Ammon's horn (tissue), 1 donor: ENCODE data around the gene BANF1.

ENCODE experiments used
- DNase-seq: peaks from one replicate; pipeline ENCODE4 v3.0.0-alpha.2; 2016; ENCODE audit warnings: low spot score

Gene BANF1

GRCh38 chr11:66039765-66040164, 37.5 kb downstream of the BANF1 start:
- DNase-seq, result no peak

DNA sequence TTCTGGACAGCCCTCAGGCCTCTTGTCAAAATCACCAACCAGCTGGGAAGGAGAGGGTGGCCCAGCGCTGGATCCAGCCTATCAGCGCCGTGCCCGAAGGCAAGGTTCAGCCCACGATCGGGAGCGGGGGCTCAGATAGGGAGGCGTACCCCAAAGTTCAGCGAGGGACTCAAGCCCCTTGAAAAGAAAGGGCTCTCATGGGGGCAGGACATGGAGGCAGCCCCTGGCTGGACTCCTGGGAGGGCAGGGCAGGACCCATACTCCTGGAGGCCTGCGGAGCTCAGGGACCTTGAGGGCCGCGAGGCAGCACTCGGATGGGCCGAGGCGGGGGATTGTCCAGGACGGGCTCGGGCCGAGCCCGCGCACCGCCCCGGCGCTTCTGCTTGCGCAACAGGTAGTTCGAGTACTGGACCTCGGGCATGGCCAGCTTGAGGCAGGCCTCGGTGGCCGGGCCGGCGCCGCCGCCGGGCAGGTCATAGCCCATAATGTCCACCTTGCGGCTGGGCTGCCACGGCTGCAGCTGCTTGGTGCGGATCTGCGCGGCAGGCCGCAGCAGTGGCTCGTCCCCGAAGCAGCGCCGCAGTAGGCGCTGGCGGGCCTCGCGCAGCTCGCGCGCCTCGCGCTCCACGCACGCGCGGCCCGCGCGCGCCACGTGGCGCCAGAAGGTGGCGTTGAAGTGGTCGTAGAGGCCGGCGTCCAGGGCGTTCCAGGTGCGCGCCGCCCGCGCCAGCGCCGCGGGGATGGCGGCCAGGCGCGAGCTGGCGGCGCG, 40.1 kb downstream of the BANF1 start:
- no peak for DNase-seq

- no peak for DNase-seq
These were observed 40.9 kb downstream of the BANF1 start for GRCh38 chr11:66042996-66043906.

DNA sequence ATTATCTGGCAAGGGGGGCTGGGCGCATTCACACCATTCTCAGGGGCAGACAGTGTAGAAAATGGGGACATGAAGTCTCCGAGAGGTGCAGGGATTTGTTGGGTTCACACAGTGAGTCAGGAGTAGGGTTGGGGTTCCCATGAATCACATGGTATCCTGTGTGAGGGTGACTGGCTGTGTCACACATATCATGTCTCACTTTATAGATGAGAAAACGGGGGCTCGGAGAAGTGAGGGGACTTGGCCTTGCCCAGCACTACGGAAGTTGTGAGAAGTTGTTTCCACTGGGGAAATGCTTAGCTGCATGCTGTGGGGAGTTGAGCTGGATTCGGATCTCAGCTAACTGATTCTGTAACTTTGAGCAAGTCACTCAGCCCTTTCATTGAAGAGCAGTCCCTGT, 42.5 kb downstream of the BANF1 start:
- no peak for DNase-seq

DNA sequence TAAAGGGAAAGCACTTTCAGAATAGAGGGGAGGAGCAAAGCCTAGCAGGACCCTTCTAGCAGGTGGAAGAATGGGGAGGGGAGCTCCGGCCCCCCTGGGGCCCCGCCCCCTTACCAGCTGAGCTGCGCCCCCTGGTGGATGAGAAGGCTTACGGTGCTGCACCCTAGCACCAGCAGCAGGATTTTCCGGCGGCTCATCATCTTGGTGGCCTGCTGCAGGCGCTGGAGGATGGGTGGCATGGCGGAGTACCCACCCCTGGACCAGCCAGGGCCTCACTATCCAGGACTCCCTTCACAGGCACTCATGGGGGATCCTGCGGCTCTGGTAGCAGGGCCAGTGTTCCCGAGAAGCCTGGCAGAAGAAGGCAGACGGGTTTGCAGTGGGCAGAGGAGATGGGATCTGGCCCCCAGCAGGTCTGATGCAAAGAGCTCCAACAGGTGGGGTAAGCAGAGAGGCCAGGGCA, 42.9 kb downstream of the BANF1 start:
- DNase-seq, result peak; percentile 89

DNA sequence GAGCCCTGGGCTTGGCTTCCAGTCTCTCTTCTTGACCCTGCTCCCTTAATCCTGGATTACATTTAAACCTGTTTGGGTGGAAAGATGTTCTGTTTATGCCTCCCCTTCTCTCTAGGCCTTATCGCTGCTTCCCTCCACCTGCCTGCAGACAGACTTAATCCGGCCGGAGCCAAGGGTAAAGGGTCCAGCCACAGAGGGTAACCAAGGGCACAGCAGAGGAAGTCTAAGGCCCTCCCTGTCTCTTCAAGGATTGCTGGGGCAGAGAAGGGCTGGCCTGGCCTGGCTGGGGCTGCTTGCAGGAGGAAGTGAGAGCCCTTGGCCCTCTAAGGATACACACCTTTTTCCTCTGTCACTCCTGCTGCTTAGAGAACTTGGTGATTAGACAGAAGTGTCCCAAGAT, 44.6 kb downstream of the BANF1 start:
- DNase-seq, result no peak

GRCh38 chr11:66047541-66048365, 45.5 kb downstream of the BANF1 start:
- no peak for DNase-seq

GRCh38 chr11:66048547-66049323, 46.4 kb downstream of the BANF1 start, which contains the start of gene GAL3ST3:
TSS of gene GAL3ST3 (minus strand) at chr11:66049161. CDS start at chr11:66045415, 3,746 bp downstream.
- no peak for DNase-seq

GRCh38 chr11:66050581-66051231, 48.4 kb downstream of the BANF1 start:
- DNase-seq, result no peak

DNA sequence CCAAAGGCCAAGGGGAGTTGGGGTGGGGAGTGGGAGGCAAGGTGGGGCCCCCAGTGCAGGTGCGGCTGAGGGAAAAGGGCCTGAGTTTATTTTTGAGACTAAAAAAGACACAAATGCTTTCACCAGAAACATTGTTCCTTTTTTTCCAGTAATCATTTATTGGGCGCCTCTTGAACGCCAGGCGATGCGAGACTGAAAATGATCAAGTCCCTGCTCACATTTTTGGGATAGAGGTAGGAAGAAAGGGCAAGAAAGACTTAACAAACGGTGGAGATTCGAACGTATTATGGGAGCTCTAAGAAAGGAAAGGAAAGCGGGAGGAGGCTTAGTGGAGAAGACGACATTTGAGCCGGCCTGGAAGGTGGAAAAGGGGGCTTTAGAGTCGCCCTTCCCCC, 49.1 kb downstream of the BANF1 start:
- DNase-seq, result no peak

GRCh38 chr11:66051766-66052663, 49.7 kb downstream of the BANF1 start, which contains the start of gene SF3B2:
TSS of gene SF3B2 (plus strand) at chr11:66052364. CDS start at chr11:66052385, 21 bp downstream.
- DNase-seq, result peak; percentile 99

DNA sequence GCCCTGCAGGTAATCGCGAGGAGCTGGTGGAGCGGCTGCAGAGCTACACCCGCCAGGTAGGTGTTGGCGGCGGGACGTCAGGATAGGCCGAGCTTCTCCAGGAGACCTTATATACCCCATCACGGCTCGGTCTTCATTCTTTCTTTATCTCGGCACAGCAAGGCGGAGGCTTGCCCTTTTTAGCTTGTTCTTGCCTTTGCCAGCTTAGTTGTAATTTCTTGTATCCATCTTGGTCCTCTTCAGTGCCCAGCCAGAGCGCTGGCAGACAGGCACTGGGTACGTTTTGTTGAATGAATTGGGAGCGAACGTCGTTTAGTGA, 50.3 kb downstream of the BANF1 start:
- DNase-seq, result no peak
